K562 (cell line): ENCODE data around the gene LENG9. TPM values are rescaled to one million over a fixed set of nuclear protein-coding genes. Genes with fewer than 3 reads are reported as not detected.
A peak's percentile ranks its signal among the peaks of the same experiment; 100 is the strongest.

ENCODE experiments used
- HMGN3 ChIP-seq: IDR thresholded peaks from 2 replicates; pipeline ENCODE4 v1.6.1; 2011; ENCODE audit warnings: borderline replicate concordance, low read depth, mild to moderate bottlenecking, mixed read lengths, low read length; ENCODE audit not compliant: insufficient read length; ENCODE audit errors: extremely low read depth
- MAZ ChIP-seq, 2 experiments: fragments of 450-650 bp in 1 of 2; sonication (generic) in 1 of 2; formaldehyde crosslinking; IDR thresholded peaks in 1 of 2; conservative IDR thresholded peaks in 1 of 2; 2 replicates each; pipeline versions ENCODE4 v1.4.0 to v1.5.0; 2020; ENCODE audit warnings: mild to moderate bottlenecking in 1 of 2, missing genetic modification reagents in 1 of 2
- RBM14 ChIP-seq: fragments of 200-400 bp; formaldehyde crosslinking; IDR thresholded peaks from 2 replicates; pipeline ENCODE4 v1.6.1; 2018; ENCODE audit warnings: low read depth, mild to moderate bottlenecking, low read length, moderate library complexity, borderline replicate concordance; ENCODE audit not compliant: insufficient read depth
- SP1 ChIP-seq: sonication (generic); formaldehyde crosslinking; IDR thresholded peaks from 2 replicates; pipeline ENCODE4 v1.8.1; 2022; ENCODE audit warnings: mild to moderate bottlenecking, missing genetic modification reagents
- ZNF165 ChIP-seq: fragments of 250-450 bp; sonication (Bioruptor Pico); IDR thresholded peaks from 2 replicates; pipeline ENCODE4 v1.4.0; 2020; ENCODE audit warnings: borderline replicate concordance
- polyA plus RNA-seq, 8 experiments: library from polyadenylated mRNA; depleted of rRNA in 4 of 8; stranded (reverse) in 5 of 8; unstranded in 3 of 8; fragments of >200 nt; fragmentation: Nextera tagmentation in 2 of 8; fragmentation: Illumina TruSeq in 1 of 8; extraction: Ambion mirVana in 2 of 8; extraction: Trizol in 1 of 8; gene quantifications; 2 replicates each; pipeline versions ENCODE4 v1.2.1 to v1.2.3, GENCODE V29; 2011 to 2014; ENCODE audit warnings: inconsistent platforms in 1 of 8, missing spikeins in 1 of 8
- total RNA-seq, 7 experiments: library from RNA; depleted of rRNA in 6 of 7; stranded (reverse); fragments of >200 nt in 6 of 7; fragmentation: Illumina TruSeq in 2 of 7; extraction: Trizol in 2 of 7; gene quantifications; 2 replicates each; pipeline versions ENCODE4 v1.2.1 to v1.2.3, GENCODE V29; 2011 to 2021; ENCODE audit warnings: low replicate concordance in 1 of 7
- TF ChIP-seq, protein P1 (sequence below), 2 experiments: fragments of 450-650 bp in 1 of 2; sonication (generic) in 1 of 2; formaldehyde crosslinking in 1 of 2; IDR thresholded peaks; 2 replicates each; pipeline versions ENCODE4 v1.7.1 to v1.9.0; 2016 to 2022; ENCODE audit warnings: inconsistent platforms in 1 of 2, mild to moderate bottlenecking in 1 of 2, missing genetic modification reagents in 1 of 2
- TF ChIP-seq, protein P2 (sequence below): fragments of 450-650 bp; IDR thresholded peaks from 2 replicates; pipeline ENCODE4 v1.6.1; 2017; ENCODE audit warnings: antibody characterized with exemption, mild to moderate bottlenecking
- TF ChIP-seq, protein P3 (sequence below): IDR thresholded peaks from 2 replicates; pipeline ENCODE4 v1.6.1; 2014; ENCODE audit warnings: antibody characterized with exemption

Gene LENG9
- total and polyA plus RNA-seq, 9 of the 15 experiments (the other 6 are each of a cell fraction or from before 2014, with no cell fraction given), result 0.06 to 0.64 (median 0.33) TPM; not detected in 1

DNA sequence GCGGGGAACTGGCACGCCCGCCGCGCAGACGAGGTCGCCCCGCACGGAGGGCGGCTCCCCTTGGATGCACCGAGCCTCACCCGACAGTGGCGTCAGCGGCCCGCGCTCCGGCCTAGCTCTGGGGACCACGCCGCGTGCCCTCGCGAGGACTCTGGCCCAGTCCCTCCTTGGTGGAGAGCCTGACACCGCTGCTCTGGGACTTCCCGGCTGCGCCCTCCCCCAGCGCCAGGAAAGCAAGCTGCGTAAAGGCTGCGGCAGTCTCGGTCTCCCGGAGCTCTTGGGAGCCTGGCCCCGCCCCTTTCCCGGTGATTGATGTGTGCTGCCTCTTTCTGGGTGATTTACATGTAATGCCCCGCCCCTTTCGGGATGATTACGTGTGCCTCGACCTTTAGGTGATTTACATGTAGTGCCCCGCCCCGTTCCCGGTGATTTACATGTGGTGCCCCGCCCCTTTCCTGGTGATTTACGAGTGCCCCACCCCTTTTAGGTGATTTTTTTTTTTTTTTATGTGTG is at the start of gene LENG9 (continued):
- TF ChIP-seq, protein P1, sequence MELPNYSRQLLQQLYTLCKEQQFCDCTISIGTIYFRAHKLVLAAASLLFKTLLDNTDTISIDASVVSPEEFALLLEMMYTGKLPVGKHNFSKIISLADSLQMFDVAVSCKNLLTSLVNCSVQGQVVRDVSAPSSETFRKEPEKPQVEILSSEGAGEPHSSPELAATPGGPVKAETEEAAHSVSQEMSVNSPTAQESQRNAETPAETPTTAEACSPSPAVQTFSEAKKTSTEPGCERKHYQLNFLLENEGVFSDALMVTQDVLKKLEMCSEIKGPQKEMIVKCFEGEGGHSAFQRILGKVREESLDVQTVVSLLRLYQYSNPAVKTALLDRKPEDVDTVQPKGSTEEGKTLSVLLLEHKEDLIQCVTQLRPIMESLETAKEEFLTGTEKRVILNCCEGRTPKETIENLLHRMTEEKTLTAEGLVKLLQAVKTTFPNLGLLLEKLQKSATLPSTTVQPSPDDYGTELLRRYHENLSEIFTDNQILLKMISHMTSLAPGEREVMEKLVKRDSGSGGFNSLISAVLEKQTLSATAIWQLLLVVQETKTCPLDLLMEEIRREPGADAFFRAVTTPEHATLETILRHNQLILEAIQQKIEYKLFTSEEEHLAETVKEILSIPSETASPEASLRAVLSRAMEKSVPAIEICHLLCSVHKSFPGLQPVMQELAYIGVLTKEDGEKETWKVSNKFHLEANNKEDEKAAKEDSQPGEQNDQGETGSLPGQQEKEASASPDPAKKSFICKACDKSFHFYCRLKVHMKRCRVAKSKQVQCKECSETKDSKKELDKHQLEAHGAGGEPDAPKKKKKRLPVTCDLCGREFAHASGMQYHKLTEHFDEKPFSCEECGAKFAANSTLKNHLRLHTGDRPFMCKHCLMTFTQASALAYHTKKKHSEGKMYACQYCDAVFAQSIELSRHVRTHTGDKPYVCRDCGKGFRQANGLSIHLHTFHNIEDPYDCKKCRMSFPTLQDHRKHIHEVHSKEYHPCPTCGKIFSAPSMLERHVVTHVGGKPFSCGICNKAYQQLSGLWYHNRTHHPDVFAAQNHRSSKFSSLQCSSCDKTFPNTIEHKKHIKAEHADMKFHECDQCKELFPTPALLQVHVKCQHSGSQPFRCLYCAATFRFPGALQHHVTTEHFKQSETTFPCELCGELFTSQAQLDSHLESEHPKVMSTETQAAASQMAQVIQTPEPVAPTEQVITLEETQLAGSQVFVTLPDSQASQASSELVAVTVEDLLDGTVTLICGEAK (IDR thresholded peaks at IDR 0.05), result no peak
- TF ChIP-seq, protein P1 (CRISPR knock-in tag; IDR thresholded peaks at IDR 0.05), result no peak
- TF ChIP-seq SP1 (CRISPR knock-in tag) (no peak), RBM14 (no peak), ZNF165 (CRISPR knock-in tag) (no peak), MAZ (CRISPR knock-in tag; conservative IDR thresholded peaks at IDR 0.05 in 1 of 2, IDR thresholded peaks at IDR 0.05 in 1 of 2) (peak in 1 of 2 experiments; percentile 42; a peak in 2 of 4 replicates), HMGN3 (no peak)
- TF ChIP-seq, protein P2, sequence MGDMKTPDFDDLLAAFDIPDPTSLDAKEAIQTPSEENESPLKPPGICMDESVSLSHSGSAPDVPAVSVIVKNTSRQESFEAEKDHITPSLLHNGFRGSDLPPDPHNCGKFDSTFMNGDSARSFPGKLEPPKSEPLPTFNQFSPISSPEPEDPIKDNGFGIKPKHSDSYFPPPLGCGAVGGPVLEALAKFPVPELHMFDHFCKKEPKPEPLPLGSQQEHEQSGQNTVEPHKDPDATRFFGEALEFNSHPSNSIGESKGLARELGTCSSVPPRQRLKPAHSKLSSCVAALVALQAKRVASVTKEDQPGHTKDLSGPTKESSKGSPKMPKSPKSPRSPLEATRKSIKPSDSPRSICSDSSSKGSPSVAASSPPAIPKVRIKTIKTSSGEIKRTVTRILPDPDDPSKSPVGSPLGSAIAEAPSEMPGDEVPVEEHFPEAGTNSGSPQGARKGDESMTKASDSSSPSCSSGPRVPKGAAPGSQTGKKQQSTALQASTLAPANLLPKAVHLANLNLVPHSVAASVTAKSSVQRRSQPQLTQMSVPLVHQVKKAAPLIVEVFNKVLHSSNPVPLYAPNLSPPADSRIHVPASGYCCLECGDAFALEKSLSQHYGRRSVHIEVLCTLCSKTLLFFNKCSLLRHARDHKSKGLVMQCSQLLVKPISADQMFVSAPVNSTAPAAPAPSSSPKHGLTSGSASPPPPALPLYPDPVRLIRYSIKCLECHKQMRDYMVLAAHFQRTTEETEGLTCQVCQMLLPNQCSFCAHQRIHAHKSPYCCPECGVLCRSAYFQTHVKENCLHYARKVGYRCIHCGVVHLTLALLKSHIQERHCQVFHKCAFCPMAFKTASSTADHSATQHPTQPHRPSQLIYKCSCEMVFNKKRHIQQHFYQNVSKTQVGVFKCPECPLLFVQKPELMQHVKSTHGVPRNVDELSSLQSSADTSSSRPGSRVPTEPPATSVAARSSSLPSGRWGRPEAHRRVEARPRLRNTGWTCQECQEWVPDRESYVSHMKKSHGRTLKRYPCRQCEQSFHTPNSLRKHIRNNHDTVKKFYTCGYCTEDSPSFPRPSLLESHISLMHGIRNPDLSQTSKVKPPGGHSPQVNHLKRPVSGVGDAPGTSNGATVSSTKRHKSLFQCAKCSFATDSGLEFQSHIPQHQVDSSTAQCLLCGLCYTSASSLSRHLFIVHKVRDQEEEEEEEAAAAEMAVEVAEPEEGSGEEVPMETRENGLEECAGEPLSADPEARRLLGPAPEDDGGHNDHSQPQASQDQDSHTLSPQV, result no peak
- TF ChIP-seq, protein P3, sequence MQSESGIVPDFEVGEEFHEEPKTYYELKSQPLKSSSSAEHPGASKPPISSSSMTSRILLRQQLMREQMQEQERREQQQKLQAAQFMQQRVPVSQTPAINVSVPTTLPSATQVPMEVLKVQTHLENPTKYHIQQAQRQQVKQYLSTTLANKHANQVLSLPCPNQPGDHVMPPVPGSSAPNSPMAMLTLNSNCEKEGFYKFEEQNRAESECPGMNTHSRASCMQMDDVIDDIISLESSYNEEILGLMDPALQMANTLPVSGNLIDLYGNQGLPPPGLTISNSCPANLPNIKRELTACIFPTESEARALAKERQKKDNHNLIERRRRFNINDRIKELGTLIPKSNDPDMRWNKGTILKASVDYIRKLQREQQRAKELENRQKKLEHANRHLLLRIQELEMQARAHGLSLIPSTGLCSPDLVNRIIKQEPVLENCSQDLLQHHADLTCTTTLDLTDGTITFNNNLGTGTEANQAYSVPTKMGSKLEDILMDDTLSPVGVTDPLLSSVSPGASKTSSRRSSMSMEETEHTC, result no peak
